HG02798 (cell line): ENCODE measurements around the gene ADAMTSL1.
A peak's percentile ranks its signal among the peaks of the same experiment; 100 is the strongest.

ENCODE experiments used
- ATAC-seq: cut with Tn5 transposase; IDR thresholded peaks from one replicate; pipeline ENCODE4 v1.9.1; 2021; ENCODE audit warnings: mild to moderate bottlenecking; ENCODE audit not compliant: unreplicated experiment, poor library complexity

The ADAMTSL1 gene

DNA sequence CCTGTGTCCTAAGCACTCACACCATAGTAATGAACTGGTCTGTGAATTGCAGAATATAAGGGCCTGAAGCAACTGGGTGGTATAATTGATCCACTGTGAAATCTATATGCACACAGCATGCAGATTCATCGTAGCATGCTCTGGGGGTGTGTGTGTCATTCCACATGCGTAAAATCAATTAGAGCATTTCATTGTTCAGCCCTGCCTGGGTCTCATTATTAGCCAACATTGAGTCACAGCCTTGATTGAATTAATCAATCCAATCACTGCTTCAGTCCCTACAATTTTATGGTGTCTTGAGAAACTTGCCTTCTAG lies 248.0 kb downstream of the ADAMTSL1 start:
- ATAC-seq = no peak

DNA sequence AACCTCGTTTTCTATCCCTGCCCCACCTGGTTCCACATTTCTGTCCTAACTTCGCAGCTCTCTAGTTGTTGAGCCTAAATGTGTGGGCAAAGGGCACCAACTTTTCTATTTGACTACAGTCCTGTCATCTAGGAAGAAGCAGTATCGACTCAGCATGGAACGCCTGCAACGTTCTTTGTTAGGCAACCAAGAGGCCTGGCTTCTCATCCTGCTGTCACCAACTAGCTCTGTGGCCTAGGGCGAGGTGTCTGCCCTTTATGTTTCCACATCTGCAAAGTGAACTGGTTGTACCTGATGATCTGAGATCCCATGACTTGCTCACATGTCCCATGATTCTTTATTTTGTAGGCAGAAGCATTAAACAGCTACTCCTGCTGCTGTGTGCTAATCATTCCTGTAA lies 248.9 kb downstream of the ADAMTSL1 start:
- no peak for ATAC-seq

DNA sequence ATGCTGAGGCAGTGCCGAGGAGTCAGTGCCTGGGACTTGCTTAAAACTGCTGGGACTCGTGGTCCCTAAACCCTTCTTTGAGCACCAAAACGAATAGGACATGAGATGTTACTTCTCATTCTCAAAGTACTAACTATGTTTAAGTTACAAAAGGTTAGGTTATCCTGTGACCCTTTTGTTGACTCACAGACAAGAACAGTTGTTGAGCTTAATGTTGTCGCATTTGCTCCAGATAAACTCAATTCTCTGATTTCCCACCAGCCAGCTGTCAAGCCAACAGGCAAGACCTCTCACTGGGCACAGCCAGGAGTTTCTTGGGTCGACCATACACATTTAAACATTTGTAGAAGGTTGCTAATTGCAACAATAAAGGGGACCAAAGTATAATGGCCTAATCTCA lies 249.4 kb downstream of the ADAMTSL1 start:
- ATAC-seq = no peak

DNA sequence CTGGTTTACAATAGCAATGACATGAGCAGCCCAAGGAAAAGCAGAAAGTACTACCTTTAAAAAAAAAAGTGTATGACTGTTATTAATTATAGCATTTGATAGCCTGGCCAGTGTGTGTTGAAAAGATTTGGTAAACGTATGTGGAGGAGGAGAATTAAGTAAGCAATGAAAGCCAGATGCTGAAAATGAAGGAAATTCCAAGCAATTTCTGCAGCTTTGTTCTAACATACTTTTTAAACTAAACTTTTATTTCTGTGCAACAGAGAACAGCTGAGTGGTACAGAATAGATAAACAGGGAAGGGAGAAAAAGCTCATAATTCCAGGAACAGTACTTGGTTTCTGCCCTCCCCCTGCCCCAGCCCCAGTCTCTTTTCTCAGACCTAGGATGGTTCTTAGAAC lies 252.6 kb downstream of the ADAMTSL1 start:
- ATAC-seq = no peak

DNA sequence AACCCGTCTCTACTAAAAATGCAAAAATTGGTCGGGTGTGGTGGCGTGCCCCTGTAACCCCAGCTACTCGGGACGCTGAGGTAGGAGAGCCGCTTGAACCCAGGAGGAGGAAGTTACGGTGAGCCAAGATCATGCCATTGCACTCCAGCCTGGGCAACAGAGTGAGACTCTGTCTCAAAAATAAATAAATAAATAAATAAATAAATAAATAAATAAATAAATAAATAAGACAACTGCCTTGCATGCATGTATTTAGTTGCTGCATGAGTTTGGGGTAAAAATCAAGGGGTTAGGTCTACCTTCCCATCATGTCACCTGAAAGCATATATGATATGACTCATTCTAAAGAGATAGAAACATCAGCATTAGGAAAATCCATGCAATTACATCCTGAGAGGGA lies 254.0 kb downstream of the ADAMTSL1 start:
- ATAC-seq = no peak

DNA sequence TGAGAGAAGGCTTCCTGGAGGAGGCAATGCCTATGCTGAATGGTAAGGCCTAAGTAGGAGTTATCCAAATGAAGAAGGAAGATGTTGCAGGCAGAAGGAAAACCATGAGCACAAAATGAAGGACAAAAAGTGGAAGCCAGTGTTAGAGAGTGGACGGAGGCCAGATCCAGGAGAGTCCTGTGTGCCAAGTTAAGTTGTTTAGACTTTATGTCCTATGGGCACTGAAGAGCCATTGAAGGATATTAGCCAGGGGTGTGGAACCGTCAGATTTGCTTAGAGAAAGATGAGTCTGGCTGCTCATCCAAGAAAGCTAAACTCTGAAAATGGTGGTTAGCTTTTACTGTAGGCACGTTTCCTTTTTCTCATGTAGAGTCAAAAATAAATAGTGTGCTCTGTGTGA lies 254.7 kb downstream of the ADAMTSL1 start:
- ATAC-seq = no peak

DNA sequence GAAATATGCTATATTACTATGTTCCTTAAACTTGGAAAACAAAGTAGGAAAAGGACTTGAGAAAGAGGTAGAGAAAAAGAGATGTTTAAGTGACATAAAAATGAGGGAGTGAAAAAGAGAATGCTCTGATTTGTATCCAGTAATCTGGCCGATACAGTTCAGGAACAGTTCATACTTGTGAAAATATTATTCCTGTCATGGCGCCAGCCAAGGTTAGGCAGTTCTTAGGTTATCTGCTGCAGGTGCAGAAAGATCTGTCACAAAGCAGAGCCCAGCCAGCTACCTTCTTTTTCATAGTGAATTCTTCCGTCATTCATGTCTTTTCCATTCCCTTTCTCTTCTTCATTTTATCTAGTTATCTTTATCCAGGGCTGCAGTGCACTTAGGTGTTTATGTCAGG lies 256.3 kb downstream of the ADAMTSL1 start:
- no peak for ATAC-seq

DNA sequence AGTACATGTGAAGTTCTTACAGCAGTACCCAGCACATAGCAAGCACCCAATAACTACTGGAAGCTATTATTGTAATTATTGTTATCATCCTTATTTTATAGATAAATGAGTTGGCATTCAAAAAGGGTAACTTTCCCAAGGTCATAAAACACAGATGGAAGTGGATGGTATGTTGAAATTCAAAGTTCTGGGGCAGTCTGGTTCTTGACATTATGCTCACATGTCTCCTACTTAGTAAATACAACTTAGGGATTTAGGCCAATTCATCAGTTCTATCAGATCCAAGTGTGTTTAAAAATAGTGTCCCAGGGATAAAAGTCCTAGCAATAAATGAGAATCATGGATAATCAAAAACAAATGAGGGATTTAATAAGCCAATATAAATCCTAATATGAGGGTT lies 265.2 kb downstream of the ADAMTSL1 start:
- ATAC-seq = no peak

DNA sequence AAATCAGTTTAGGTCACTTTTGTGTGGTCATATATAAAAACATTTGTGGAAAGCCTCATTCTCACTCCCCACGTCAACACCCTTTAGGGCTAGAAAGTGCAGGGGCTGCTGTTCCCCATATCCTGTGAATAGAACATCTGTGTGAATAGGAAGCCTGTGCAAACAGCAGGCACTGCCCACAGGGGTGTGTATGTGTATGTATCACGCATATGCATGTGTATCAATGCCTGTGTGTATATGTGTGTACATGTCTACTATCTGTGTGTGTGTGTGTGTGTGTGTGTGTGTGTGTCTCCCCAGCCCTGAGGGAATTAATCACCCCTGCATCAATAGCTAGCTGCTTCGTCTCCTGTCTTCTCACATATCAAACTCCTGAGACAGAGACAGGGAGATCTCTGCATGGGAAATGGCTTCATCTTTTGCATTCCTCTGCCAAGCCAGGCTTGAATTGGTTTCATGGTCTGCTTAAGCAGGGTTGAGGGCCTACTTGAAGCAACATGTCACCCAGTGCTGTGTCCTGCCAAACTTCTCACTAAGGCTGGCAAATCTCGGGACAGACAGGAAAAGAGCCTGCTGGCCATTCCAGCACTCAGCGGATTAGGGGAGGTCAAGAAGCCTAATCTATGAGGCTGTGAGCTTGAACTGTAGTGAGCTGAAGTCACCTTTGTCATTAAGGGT lies 265.8 kb downstream of the ADAMTSL1 start:
- ATAC-seq = no peak

DNA sequence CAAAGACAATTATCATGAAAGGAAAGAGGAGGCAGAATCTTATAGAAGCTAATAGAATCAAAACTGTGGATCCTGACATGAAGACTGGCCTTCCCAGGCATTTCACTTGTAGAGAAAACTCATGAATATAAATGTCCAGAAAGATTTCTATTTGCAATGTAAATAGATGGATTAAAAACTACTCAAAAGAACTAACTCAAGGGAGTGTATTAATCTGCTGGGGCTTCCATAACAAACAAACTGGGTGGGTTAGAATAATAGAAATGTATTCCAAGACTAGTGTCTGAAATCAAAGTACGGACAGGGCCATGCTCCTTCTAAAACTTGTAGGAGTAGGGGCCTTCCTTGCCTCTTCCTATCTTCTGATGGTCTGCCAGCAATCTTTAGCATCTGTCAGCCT lies 267.4 kb downstream of the ADAMTSL1 start:
- no peak for ATAC-seq

DNA sequence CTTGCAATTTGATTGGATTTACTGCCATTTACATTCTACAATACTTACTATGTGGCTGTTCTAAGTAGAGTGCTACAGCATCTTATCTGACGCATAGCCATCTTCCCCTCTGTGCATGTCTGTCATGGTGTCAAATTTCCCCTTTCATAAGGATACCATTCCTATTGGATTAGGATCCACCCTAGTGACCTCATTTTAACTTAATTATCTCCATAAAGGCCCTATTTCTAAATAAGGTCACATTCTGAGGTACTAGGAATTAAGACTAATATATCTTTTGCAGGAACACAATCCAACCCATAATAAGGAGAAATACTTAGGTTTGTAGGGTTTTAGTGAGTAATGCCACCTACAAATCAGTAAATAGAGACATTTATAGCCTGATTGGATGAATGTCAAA lies 268.0 kb downstream of the ADAMTSL1 start:
- no peak for ATAC-seq

DNA sequence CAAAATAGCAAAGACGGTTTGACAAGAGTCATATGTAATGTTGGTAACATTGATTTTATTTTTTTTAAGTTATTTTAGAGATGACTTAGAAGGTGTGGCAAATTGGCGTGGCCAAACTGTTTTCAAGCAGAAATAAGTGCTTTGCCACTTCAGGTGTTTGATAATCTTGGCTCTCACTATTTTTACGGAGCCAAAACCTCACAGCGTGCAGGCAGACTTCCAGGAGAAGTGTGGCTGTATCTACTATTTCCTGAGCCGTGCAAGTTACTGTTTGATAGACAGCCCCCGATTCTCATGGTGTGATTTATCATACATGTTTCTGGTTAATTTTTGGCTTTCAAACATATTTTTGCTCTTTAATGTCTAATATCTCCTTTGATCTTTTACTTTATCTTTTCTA lies 269.5 kb downstream of the ADAMTSL1 start:
- ATAC-seq = no peak

DNA sequence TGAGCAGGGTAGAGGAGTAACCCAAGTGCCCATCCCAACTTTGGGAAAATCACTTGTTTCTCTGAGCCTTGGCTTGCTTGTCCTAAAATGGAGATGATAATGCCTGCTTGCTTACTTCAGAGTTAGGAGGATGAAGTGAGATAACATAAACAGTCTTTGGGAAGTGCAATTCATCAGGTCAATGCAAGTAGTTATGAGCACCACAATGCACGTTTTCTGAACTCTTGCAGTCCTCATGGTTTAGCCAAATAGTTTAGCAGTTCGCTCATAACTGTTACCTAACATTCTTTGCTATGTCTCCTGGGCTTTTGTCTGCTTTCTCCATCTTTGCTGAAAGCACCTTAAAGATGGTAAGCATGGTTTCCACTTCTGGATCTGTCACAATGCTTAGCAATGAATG lies 270.0 kb downstream of the ADAMTSL1 start:
- ATAC-seq = no peak

DNA sequence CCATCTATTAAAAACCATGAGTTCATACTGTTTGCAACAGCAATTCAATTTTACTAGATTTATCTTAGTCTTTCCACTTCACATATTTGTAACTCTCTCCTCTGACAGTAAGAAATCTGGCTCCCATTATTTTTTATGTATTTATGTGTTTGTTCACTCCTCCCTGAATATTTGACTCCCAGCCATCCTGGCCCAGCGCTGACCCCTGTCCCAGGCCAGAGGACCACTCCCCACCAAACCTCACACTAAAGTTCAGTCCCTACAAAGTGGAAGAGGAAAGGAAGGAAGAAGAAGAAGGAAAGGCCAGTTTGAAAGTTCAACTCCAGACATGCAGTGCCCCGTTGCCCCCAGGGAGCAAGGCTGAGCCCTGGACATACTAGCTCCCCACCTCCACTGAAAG lies 271.8 kb downstream of the ADAMTSL1 start:
- ATAC-seq = no peak

DNA sequence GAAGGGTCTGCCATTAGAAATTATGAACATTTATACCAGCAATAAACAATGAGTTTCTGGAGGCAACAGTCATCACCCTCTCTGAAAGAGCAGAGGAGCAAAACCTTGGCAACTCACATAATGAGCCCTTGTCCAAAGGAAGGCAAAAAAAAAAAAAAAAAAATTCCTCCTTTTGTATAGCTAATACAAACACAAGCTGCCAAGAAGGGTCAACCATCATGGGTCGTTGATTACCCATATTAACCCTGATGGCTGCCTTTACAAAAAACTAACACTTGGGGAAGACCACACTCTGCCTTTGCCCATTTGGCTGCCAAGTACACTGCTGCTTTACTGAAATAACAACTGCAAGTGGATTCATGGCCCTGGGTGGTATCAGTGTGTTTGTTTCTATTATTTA lies 272.7 kb downstream of the ADAMTSL1 start:
- ATAC-seq = no peak

DNA sequence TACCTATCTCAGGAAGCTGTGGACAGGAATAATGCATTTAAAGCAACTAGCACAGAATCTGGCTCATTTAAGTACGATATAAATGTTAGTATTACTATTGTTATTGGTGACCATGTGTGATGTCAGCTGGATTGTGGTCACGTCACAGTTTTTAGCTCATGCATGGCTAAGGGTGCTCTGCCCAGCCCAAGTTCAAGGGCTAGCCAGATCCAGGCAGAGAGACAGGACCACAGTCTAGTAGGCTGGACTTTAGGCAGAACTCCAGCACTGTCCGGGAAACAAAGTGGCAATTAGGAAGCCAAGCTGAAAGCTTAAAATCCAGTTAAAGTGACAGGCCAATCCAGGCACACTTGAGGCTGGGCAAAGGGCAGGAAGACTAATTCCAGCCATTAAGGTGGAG lies 273.6 kb downstream of the ADAMTSL1 start:
- ATAC-seq = no peak

DNA sequence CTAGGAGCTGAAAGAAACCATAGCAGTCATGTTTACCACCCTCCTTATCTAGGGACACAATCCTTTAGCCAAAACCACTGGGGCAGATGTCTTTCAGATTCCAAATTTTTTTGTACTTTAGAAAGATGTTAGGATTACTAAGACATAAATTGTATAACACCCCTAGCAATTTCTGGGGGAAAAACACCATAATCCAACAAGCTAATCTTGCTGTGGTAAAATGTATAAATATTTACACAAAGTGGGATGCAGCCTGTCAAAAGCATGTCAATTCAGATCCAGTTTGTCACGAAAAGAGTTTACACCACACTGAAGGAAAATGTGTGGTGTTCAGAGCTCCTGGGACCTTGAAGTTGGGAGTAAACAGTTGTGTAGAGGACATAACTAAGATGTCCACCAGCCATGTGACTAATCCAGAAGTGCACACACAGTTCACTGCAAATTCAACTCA lies 274.3 kb downstream of the ADAMTSL1 start:
- ATAC-seq = no peak

DNA sequence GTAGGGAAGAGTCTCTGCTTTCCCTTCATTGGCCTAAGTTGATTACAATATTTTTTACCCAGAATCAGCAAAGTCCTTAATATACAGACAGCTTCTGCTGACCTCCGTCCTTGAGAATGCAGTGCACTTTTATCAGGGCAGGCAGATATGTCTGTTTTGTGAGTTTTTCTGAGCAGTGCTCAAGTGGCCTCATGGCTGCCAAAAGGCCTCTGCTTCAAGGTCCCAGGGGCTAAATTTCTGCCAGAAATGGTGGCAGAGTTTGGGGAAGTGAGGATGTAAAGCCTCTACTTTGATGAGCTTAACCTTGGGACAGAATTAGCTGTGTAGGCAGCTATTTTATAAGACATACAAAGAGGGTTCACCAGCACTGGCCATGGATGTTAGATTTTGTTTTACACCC lies 275.8 kb downstream of the ADAMTSL1 start:
- no peak for ATAC-seq

DNA sequence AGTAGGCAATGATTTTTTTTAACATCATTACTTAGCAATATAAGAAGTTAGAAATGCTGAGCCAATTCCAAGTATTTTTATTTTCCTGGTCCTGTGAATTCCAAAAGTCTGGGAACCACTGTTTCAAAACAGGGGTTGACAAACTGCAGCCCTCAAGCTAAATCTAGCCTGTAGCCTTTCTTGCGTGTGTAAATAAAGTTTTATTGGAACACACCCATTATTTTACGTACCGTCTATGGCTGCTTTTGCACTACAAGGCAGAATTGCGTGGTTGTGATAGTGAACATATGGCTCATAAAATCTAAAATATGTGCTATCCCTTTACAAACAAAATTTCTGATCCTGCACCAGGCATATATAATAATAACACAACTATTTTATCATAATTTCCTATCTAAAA lies 280.0 kb downstream of the ADAMTSL1 start:
- no peak for ATAC-seq

DNA sequence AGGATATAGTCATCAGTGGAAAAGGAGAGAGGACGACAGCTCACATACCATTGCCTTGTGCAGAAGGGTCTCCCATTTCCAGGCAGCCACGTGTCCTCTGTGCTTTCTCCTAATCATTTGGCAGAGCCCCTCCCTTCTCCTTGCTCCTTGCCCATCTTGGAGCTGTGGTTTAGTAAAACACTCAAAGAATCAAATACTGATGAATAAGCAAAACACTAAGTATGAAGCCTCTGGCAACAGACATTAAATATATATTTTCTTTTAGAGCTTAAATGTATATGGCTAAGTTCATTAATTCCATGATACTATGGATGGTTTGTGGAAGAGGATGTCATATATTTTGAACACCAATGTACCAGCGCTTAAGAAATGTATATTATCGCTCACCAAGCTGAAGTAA lies 280.6 kb downstream of the ADAMTSL1 start:
- ATAC-seq = no peak

DNA sequence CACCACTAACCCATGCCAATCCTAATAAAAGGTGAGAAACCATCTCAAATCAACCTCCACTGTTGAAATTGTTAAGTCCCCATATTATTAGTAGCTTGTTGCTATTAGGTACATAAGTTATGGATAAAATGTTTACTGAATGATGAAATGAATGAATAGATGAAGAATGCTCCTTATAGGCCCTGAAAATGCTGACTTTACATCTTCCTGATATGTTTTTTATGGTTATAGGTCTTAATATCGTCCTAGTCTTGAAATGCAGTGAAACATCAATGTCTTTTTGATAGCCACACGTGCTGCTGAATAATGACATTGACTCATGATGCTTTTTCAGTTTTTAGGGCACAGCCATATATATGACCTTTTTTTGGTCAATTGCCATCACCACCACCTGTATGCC lies 281.3 kb downstream of the ADAMTSL1 start:
- no peak for ATAC-seq

DNA sequence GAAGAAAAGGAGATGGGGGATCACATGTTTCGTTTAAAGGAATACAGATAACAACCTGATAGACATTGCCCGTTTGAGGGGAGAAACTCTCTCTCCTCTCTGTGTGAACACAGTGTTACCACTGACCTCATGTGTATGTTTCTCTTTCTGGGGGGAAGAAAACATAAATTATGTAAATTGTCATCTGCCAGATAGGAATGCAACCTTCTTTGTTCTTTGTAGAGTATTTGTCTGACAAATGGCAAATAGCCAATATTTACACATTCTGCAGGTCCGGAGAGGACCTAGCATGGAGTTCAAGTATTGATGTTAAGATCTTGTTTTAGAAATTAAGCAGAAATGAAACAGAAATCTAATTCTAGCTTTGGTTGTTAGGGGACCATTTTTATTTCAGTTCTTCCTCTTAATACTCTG lies 282.8 kb downstream of the ADAMTSL1 start:
- ATAC-seq = peak; percentile 72

DNA sequence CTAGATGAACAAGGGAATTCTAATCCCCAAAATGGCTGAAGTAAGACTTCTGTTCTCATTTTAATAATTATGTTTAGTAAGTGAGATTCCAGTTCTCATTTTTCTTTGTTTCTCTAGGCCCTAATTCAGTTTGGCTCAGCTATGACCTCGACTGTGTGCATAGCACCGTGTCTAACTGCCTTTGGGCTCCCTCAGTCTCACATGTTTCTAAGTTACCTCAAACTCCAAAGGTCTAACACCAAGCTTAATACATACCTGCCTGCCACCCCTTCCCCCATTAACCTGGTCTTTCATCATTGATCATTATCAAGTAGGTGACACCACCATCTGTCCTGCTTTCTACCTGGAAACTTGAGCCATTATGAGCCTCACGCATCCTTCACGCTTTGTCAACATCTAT lies 285.9 kb downstream of the ADAMTSL1 start:
- no peak for ATAC-seq
